Glutamatergic neuron (in vitro differentiated cells): Measurements from ENCODE around the gene NRG3. TPM values are rescaled to one million over a fixed set of nuclear protein-coding genes. Genes with fewer than 3 reads are reported as not detected.

Experiments
- DNase-seq: peaks from one replicate; pipeline ENCODE4 v3.0.0; 2022
- H3K27ac Mint-ChIP-seq: one replicate; pipeline ENCODE4 v1.8.0; 2020; ENCODE audit warnings: mild to moderate bottlenecking, mixed read lengths, inconsistent platforms; ENCODE audit not compliant: unreplicated experiment
- H3K27me3 Mint-ChIP-seq: one replicate; pipeline ENCODE4 v1.8.0; 2020; ENCODE audit warnings: mild to moderate bottlenecking, moderate library complexity, mixed read lengths, inconsistent platforms; ENCODE audit not compliant: unreplicated experiment
- H3K36me3 Mint-ChIP-seq: one replicate; pipeline ENCODE4 v1.8.0; 2020; ENCODE audit warnings: mild to moderate bottlenecking, mixed read lengths, inconsistent platforms; ENCODE audit not compliant: unreplicated experiment
- H3K4me1 Mint-ChIP-seq: one replicate; pipeline ENCODE4 v1.8.0; 2020; ENCODE audit warnings: mild to moderate bottlenecking, low read depth, mixed read lengths, inconsistent platforms; ENCODE audit not compliant: unreplicated experiment
- H3K4me3 Mint-ChIP-seq: one replicate; pipeline ENCODE4 v1.8.0; 2020; ENCODE audit warnings: mild to moderate bottlenecking, mixed read lengths, inconsistent platforms; ENCODE audit not compliant: unreplicated experiment
- H3K9me3 Mint-ChIP-seq: one replicate; pipeline ENCODE4 v1.8.0; 2020; ENCODE audit warnings: mild to moderate bottlenecking, moderate library complexity, mixed read lengths, inconsistent platforms; ENCODE audit not compliant: unreplicated experiment
- CTCF ChIP-seq: fragments of 200-600 bp; sonication (generic); IDR thresholded peaks from one replicate; pipeline ENCODE4 v1.5.0; 2021; ENCODE audit not compliant: partially characterized antibody, unreplicated experiment
- total RNA-seq: library from RNA; stranded (reverse); fragmentation: NEBNext Ultra II Directional; extraction: Animal tissue kit (Norgen Biotek cat#: 25700); gene quantifications from one replicate; pipeline ENCODE4 v1.2.1, GENCODE V29; 2021; ENCODE audit not compliant: unreplicated experiment

NRG3 gene
- total RNA-seq, 1 donor from 2014 or later, result 3.2 TPM

DNA sequence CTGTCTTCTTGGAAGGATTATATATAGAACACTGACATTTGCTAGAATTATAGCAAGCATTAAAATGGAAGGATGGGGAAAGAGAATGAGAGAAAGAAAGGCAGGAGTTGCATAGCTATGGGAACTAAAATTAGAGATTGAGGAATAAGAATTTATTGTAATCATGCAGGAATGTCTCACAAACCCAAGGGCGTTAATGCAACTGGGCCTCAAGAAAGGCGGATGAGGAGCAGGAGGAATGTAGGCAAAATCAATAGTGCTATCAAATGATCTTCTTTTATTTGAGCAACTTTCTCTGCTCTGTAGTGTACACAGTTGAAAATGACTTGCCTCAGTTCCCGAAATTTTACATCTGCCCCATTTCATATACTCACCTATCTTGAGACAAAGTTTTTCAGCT, 1132.5 kb downstream of the NRG3 start:
- no peak overlapping the region for H3K4me3 Mint-ChIP-seq
- H3K9me3 Mint-ChIP-seq, result peaks cover 2% of the 10 kb centered on the region
- TF ChIP-seq CTCF, result no peak
- no peak overlapping the region for H3K27ac Mint-ChIP-seq
- H3K36me3 Mint-ChIP-seq, result no peaks in the 10 kb centered on the region
- H3K27me3 Mint-ChIP-seq, result peaks cover 1% of the 10 kb centered on the region
- H3K4me1 Mint-ChIP-seq, result peaks cover 8% of the 10 kb centered on the region
- DNase-seq, result no peak

- no peak for TF ChIP-seq CTCF
- no peak for DNase-seq
- H3K9me3 Mint-ChIP-seq, result no peaks in the 10 kb centered on the region
- peaks cover 4% of the 10 kb centered on the region for H3K27me3 Mint-ChIP-seq
- no peaks in the 10 kb centered on the region for H3K36me3 Mint-ChIP-seq
- H3K27ac Mint-ChIP-seq, result no peak overlapping the region
- H3K4me3 Mint-ChIP-seq, result no peak overlapping the region
- peaks cover 11% of the 10 kb centered on the region for H3K4me1 Mint-ChIP-seq
Measured at GRCh38 chr10:83012866-83013265, 1137.9 kb downstream of the NRG3 start.

DNA sequence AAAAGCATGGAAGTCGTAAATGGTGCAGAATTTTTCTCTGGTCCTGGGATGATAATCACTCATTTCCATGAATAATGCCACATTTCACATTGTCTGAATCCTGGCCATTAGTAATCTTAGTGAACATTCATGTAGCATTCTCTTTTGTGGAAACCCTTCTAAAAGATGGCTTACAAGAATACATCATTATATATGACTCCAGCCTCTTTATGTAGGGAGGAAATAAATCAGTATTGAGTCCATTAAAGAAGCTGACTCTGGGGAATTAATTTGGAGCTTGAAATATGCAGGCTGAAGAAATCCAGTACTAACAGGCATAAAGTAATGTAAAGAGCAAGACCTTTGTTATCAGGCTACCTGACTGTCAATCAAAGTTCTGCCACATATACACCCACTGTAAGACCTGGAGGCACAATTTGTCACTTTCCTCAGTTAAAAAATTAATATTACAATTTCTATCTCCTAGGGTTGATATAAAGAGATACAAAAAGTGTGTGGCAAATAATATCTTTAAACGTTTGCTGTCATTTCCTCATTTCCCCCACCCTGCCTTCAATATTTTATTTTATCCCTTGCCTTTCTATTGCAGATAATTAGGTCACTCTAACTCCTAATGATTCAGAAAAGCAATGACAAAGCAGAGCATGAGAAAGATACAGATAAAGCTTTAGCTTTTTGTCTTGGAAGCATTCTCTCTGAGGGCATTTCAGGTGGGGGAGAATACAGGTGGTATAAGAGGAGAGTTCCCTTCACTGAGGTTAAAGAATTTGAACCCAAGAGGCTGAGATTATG, 1142.3 kb downstream of the NRG3 start:
- Mint-ChIP-seq H3K4me1 (peaks cover 5% of the 10 kb centered on the region), H3K4me3 (no peak overlapping the region), H3K9me3 (no peaks in the 10 kb centered on the region), H3K27me3 (peaks cover 3% of the 10 kb centered on the region), H3K27ac (no peak overlapping the region), H3K36me3 (peaks cover 6% of the 10 kb centered on the region)
- no peak for DNase-seq
- TF ChIP-seq CTCF, result no peak

DNA sequence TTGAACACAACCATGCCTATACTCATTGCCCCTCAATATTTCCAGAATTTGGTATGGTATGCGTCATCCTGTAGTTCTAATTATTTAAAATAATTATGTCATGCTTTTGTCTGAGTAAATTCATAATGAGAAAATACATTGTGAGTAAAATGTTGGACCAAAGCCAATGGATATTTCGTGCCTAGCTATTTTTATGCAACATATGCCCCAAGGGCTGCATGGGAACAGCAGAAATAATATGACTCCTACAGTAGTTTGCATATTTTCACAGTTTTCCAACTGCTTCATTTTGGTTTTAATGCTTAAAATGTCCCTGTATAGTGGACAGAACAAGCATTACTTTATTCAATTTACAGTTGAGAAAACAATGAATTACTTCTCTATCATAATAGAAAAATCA, 1148.7 kb downstream of the NRG3 start:
- Mint-ChIP-seq H3K36me3 (peaks cover 3% of the 10 kb centered on the region), H3K27ac (no peak overlapping the region)

More for the DNA sequence above, 1148.7 kb downstream of the NRG3 start:
- no peak for DNase-seq
- H3K4me3 Mint-ChIP-seq, result no peak overlapping the region
- H3K4me1 Mint-ChIP-seq, result no peaks in the 10 kb centered on the region
- H3K27me3 Mint-ChIP-seq, result peaks cover 4% of the 10 kb centered on the region
- H3K9me3 Mint-ChIP-seq, result no peaks in the 10 kb centered on the region
- no peak for TF ChIP-seq CTCF
